B cell (primary cell): ENCODE results near the gene ABHD12B. TPM values are rescaled to one million over a fixed set of nuclear protein-coding genes. Genes with fewer than 3 reads are reported as not detected.

Experiments used
- ATAC-seq: fragments of 200-7000 bp; cut with Tn5 transposase; one replicate; pipeline ENCODE4 v1.10.0; 2021; ENCODE audit warnings: low read depth, mild to moderate bottlenecking, moderate number of reproducible peaks, moderate library complexity
- CTCF ChIA-PET: fragments of 350-600 bp; sonication (Branson Sonifier 250); formaldehyde crosslinking; loops from one replicate; lab custom pipeline; 2021; ENCODE audit warnings: antibody characterized with exemption, inconsistent platforms; lab: Charles Lee
- POLR2A ChIA-PET: fragments of 350-600 bp; sonication (Branson Sonifier 250); formaldehyde crosslinking; loops from one replicate; lab custom pipeline; 2021; ENCODE audit warnings: antibody characterized with exemption; lab: Charles Lee
- DNase-seq: peaks from one replicate; pipeline ENCODE4 v3.0.0; 2013
- H2AFZ ChIP-seq: 2 replicates; pipeline ENCODE4 v1.6.1; 2012; ENCODE audit warnings: mild to moderate bottlenecking, low read depth, low read length; ENCODE audit not compliant: insufficient read depth, poor library complexity, severe bottlenecking
- H3K27ac ChIP-seq, 2 donors: 1 replicate in 1 of 2; 2 replicates in 1 of 2; pipeline ENCODE4 v1.5.1; 2012 to 2013; ENCODE audit warnings: low read length in 2 of 2, mild to moderate bottlenecking in 2 of 2, moderate library complexity in 1 of 2
- H3K27me3 ChIP-seq, 4 experiments: fragments of 200-600 bp in 1 of 4; sonication (generic) in 1 of 4; replicated peaks in 1 of 4; 1 replicate in 2 of 4; 2 replicates in 2 of 4; pipeline versions ENCODE4 v1.6.1 to v1.7.0; 2013 to 2016; ENCODE audit warnings: low read length in 3 of 4, mild to moderate bottlenecking in 2 of 4, mixed read lengths in 1 of 4, moderate library complexity in 1 of 4; ENCODE audit not compliant: insufficient read depth in 4 of 4, control insufficient read depth in 3 of 4; ENCODE audit errors: control extremely low read depth in 1 of 4
- H3K36me3 ChIP-seq, 2 experiments: replicated peaks in 1 of 2; 1 replicate in 1 of 2; 2 replicates in 1 of 2; pipeline versions ENCODE4 v1.6.1 to v1.7.1; 2013; ENCODE audit warnings: low read length in 1 of 2; ENCODE audit not compliant: insufficient read depth in 2 of 2, control insufficient read depth in 1 of 2; ENCODE audit errors: control extremely low read depth in 1 of 2, extremely low read depth in 1 of 2
- H3K4me1 ChIP-seq, 2 donors: fragments of 200-600 bp in 1 of 2; sonication (generic) in 1 of 2; 1 replicate in 1 of 2; 2 replicates in 1 of 2; pipeline versions ENCODE4 v1.5.1 to v1.6.1; 2013 to 2017; ENCODE audit warnings: low read length in 2 of 2; ENCODE audit not compliant: control insufficient read depth in 2 of 2, insufficient read depth in 2 of 2
- H3K4me2 ChIP-seq: replicated peaks from 2 replicates; pipeline ENCODE3; 2012; ENCODE audit warnings: mild to moderate bottlenecking, low read depth, low read length; ENCODE audit not compliant: poor library complexity, severe bottlenecking
- H3K4me3 ChIP-seq, 5 experiments: fragments of 200-600 bp in 1 of 5; sonication (generic) in 1 of 5; 1 replicate in 3 of 5; 2 replicates in 2 of 5; pipeline versions ENCODE4 v1.5.1 to v1.7.0; 2011 to 2016; ENCODE audit warnings: low read length in 4 of 5, mild to moderate bottlenecking in 4 of 5, low read depth in 2 of 5, control low read depth in 1 of 5, moderate library complexity in 1 of 5; ENCODE audit not compliant: insufficient read depth in 1 of 5; ENCODE audit errors: control extremely low read depth in 1 of 5, extremely low read depth in 1 of 5
- H3K79me2 ChIP-seq: fragments of 200-600 bp; sonication (generic); one replicate; pipeline ENCODE4 v1.6.0; 2016; ENCODE audit warnings: low read length; ENCODE audit not compliant: control insufficient read depth, insufficient read depth
- H3K9ac ChIP-seq: fragments of 200-600 bp; sonication (generic); 2 replicates; pipeline ENCODE4 v1.6.1; 2017; ENCODE audit warnings: mild to moderate bottlenecking, low read length, moderate library complexity
- H3K9me3 ChIP-seq, 3 donors: one replicate each; pipeline versions ENCODE4 v1.6.1 to v1.7.1; 2013; ENCODE audit warnings: low read length in 2 of 3; ENCODE audit not compliant: control insufficient read depth in 2 of 3, insufficient read depth in 1 of 3; ENCODE audit errors: control extremely low read depth in 1 of 3
- H4K20me1 ChIP-seq: 2 replicates; pipeline ENCODE4 v1.6.0; 2012; ENCODE audit warnings: mild to moderate bottlenecking, low read length; ENCODE audit not compliant: insufficient read depth, control insufficient read depth, poor library complexity, severe bottlenecking
- H3K27ac Mint-ChIP-seq: one replicate; pipeline ENCODE4 v1.8.0; 2021; ENCODE audit warnings: mixed read lengths
- H3K27me3 Mint-ChIP-seq: one replicate; pipeline ENCODE4 v1.8.0; 2021; ENCODE audit warnings: mixed read lengths
- H3K4me1 Mint-ChIP-seq: one replicate; pipeline ENCODE4 v1.8.0; 2021; ENCODE audit warnings: mixed read lengths
- H3K4me3 Mint-ChIP-seq: one replicate; pipeline ENCODE4 v1.8.0; 2021; ENCODE audit warnings: mixed read lengths
- H3K9me3 Mint-ChIP-seq: one replicate; pipeline ENCODE4 v1.8.0; 2022; ENCODE audit warnings: mixed read lengths; ENCODE audit not compliant: insufficient read depth
- EZH2 ChIP-seq: IDR thresholded peaks from 2 replicates; pipeline ENCODE4 v1.6.1; 2012; ENCODE audit warnings: borderline replicate concordance, low read depth, mild to moderate bottlenecking, moderate library complexity, low read length; ENCODE audit not compliant: insufficient read depth, poor library complexity, severe bottlenecking
- WGBS: methylation state at CpG from one replicate; pipeline ENCODE4 v1.1.5; 2013; ENCODE audit warnings: missing lambda C conversion rate; ENCODE audit not compliant: insufficient coverage; 5-methylcytosine and 5-hydroxymethylcytosine counted together
- intact Hi-C: fragments of 100-400 bp; cut with micrococcal nuclease; formaldehyde crosslinking; loops from one replicate; pipeline ENCODE4 v1.10.0; 2022
- polyA plus RNA-seq: library from polyadenylated mRNA; depleted of rRNA; stranded (reverse); fragments of >200 nt; gene quantifications from 2 replicates; pipeline ENCODE4 v1.2.3, GENCODE V29; 2012
- total RNA-seq, 2 donors: library from RNA; stranded (reverse); fragments of 120-200 nt in 1 of 2; gene quantifications; 1 replicate in 1 of 2; 2 replicates in 1 of 2; pipeline versions ENCODE4 v1.2.3 to v1.2.4, GENCODE V29; 2013 to 2022
- TF ChIP-seq, protein P1 (sequence below): fragments of 200-600 bp; IDR thresholded peaks from one replicate; pipeline ENCODE4 v1.8.0; 2022; ENCODE audit warnings: antibody characterized with exemption, mild to moderate bottlenecking

Gene ABHD12B
- total and polyA plus RNA-seq, 2 donors (not counting 1 experiment from before 2014, with no cell fraction given), result not detected

DNA sequence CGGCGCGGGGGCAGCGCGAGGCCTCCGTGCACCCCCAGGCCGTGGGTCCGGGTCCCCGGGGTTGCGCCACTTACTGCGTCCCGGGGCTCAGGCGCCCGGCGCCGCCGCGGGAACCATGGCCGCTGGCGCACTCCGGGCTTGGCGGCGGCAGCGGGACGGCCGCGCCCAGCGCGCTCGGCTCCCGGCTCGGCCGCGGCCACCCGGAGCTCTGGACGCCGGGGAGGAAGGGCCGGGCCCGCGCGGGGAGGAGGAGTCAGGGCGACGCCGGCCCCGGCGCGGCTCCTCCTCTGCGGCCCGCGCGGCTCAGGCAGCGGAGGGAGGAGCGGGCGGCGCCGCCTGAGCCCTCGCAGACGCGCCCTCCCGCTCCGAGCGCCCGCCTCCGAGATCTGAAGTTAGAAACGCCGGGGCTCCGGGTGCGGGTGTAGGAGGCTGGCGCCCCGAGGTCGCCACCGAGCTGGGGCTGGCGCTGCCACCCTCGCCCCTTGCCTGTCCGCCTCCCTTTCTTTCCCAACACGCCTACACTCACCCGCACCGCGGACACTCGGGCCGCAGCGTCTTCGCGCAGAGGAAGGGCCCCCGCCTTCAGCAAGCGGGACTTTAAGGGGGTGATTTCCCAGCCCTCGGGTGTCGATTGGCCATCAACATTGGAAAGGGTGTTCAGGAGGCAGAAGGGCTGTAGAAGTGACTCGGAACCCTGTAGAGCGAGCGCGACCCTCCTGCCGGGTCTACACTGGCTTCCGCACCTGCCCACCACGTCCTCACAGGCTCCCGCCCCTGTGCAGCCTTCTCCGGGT, 40.7 kb upstream of the ABHD12B start, which contains the start of gene NIN:
TSS of gene NIN (minus strand) at position 231 of the 794 bp plus-strand sequence. CDS start 9,106 bp downstream, outside the sequence.
- ATAC-seq (peak; percentile 83), DNase-seq (peak; percentile 88)
- Mint-ChIP-seq H3K27ac (peak within 1 kb of the TSS; percentile 99), H3K27me3 (no peaks in the 10 kb centered on the region), H3K4me3 (peak within 1 kb of the TSS; percentile 99), H3K9me3 (no peaks in the 10 kb centered on the region), H3K4me1 (peaks cover 66% of the 10 kb centered on the region)
- Histone ChIP-seq H3K79me2 (peaks cover 54% of the 10 kb centered on the region), H3K36me3 (peaks cover 5 to 11% of the 10 kb centered on the region in 2 experiments), H3K9ac (peak within 1 kb of the TSS; percentile 86), H3K4me2 (peak within 1 kb of the TSS; percentile 87), H3K4me1 (peaks cover 49 to 60% of the 10 kb centered on the region in 2 donors), H3K27me3 (no peaks in the 10 kb centered on the region), H3K27ac (peak within 1 kb of the TSS; percentile 93 to 95), H3K9me3 (no peaks in the 10 kb centered on the region), H3K4me3 (peak within 1 kb of the TSS; percentile 70 to 90 (median 71)), H2AFZ (peak within 1 kb of the TSS; percentile 84), H4K20me1 (no peaks in the 10 kb centered on the region)
- intact Hi-C loops, result loop anchor here (1.0 to 5.0 kb wide), 7 partner anchors 9 to 1197 kb away; partner anchors contain the start of gene SAV1
- CTCF ChIA-PET, result interaction anchor here (0.7 to 3.5 kb wide), 12 partner anchors 8 to 54 kb away, joined by 3 to 47 read pairs (median 4); no protein-coding TSS in a partner anchor
- under 1% methylated on average over 84 of the region's 97 CpGs for WGBS
- TF ChIP-seq, protein P1, sequence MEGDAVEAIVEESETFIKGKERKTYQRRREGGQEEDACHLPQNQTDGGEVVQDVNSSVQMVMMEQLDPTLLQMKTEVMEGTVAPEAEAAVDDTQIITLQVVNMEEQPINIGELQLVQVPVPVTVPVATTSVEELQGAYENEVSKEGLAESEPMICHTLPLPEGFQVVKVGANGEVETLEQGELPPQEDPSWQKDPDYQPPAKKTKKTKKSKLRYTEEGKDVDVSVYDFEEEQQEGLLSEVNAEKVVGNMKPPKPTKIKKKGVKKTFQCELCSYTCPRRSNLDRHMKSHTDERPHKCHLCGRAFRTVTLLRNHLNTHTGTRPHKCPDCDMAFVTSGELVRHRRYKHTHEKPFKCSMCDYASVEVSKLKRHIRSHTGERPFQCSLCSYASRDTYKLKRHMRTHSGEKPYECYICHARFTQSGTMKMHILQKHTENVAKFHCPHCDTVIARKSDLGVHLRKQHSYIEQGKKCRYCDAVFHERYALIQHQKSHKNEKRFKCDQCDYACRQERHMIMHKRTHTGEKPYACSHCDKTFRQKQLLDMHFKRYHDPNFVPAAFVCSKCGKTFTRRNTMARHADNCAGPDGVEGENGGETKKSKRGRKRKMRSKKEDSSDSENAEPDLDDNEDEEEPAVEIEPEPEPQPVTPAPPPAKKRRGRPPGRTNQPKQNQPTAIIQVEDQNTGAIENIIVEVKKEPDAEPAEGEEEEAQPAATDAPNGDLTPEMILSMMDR, result no peak
- TF ChIP-seq EZH2, result no peak
- POLR2A ChIA-PET, result interaction anchor here (0.7 to 3.9 kb wide), 6 partner anchors 8 to 42 kb away, joined by 3 to 24 read pairs (median 8); no protein-coding TSS in a partner anchor
